HL-60 (cell line): ENCODE data around the gene RBM28.

Experiments used
- POLR2AphosphoS5 ChIP-seq: IDR thresholded peaks from 2 replicates; pipeline ENCODE4 v1.6.1; 2012; ENCODE audit warnings: low read depth
- TF ChIP-seq, protein P1 (sequence below): IDR thresholded peaks from one replicate; pipeline ENCODE4 v1.5.1; 2011; ENCODE audit warnings: low read length, control low read depth, inconsistent platforms; ENCODE audit not compliant: insufficient read depth

- TF ChIP-seq POLR2AphosphoS5: no peak
- TF ChIP-seq, protein P1, sequence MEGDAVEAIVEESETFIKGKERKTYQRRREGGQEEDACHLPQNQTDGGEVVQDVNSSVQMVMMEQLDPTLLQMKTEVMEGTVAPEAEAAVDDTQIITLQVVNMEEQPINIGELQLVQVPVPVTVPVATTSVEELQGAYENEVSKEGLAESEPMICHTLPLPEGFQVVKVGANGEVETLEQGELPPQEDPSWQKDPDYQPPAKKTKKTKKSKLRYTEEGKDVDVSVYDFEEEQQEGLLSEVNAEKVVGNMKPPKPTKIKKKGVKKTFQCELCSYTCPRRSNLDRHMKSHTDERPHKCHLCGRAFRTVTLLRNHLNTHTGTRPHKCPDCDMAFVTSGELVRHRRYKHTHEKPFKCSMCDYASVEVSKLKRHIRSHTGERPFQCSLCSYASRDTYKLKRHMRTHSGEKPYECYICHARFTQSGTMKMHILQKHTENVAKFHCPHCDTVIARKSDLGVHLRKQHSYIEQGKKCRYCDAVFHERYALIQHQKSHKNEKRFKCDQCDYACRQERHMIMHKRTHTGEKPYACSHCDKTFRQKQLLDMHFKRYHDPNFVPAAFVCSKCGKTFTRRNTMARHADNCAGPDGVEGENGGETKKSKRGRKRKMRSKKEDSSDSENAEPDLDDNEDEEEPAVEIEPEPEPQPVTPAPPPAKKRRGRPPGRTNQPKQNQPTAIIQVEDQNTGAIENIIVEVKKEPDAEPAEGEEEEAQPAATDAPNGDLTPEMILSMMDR: no peak
Observed at GRCh38 chr7:128309976-128310375, 33.7 kb downstream of the RBM28 start.
